Endothelial cell of umbilical vein (primary cell): ENCODE results near the gene GUK1. TPM values are rescaled to one million over a fixed set of nuclear protein-coding genes. Genes with fewer than 3 reads are reported as not detected.

Source experiments
- BruUV-seq: library from RNA; stranded (reverse); fragments of 400-500 nt; replicated peaks from 2 replicates; lab custom pipeline; 2021; lab: Mats Ljungman, UMichigan
- CTCF ChIA-PET: fragments of 300-600, 350-600 bp; sonication (Branson Sonifier 250); formaldehyde crosslinking; loops from one replicate; lab custom pipeline; 2021; ENCODE audit warnings: antibody characterized with exemption, inconsistent platforms; lab: Charles Lee
- POLR2A ChIA-PET: fragments of 300-600, 350-600 bp; sonication (Branson Sonifier 250); formaldehyde crosslinking; loops from one replicate; lab custom pipeline; 2021; ENCODE audit warnings: antibody characterized with exemption, inconsistent platforms; lab: Charles Lee
- DNase-seq: peaks from one replicate; pipeline ENCODE4 v3.0.0-alpha.2; 2011; ENCODE audit warnings: low read depth, low spot score
- FAIRE-seq: peaks from 2 replicates; lab custom pipeline; 2011; peaks lifted over from hg19 to GRCh38; lab: Jason Lieb, UNC
- H2AFZ ChIP-seq: 2 replicates; pipeline ENCODE4 v1.6.0; 2012; ENCODE audit warnings: low read depth, low read length, control low read depth, inconsistent platforms
- H3K27ac ChIP-seq: 2 replicates; pipeline ENCODE4 v1.5.1; 2011; ENCODE audit warnings: low read depth, mild to moderate bottlenecking, control low read depth, low read length, moderate library complexity; ENCODE audit not compliant: insufficient read depth
- H3K27me3 ChIP-seq, 2 experiments: 2 replicates each; pipeline versions ENCODE4 v1.6.0 to v1.6.1; 2011; ENCODE audit warnings: low read length in 2 of 2, mixed read lengths in 1 of 2; ENCODE audit not compliant: control insufficient read depth in 2 of 2, insufficient read depth in 2 of 2
- H3K36me3 ChIP-seq, 2 experiments: 2 replicates in 1 of 2; 3 replicates in 1 of 2; pipeline ENCODE4 v1.5.1; 2011; ENCODE audit warnings: low read length in 2 of 2, mild to moderate bottlenecking in 1 of 2, moderate library complexity in 1 of 2; ENCODE audit not compliant: control insufficient read depth in 2 of 2, insufficient read depth in 2 of 2; ENCODE audit errors: extremely low read depth in 1 of 2
- H3K4me1 ChIP-seq: 3 replicates; pipeline ENCODE4 v1.5.1; 2011; ENCODE audit warnings: mild to moderate bottlenecking, low read length; ENCODE audit not compliant: control insufficient read depth, insufficient read depth; ENCODE audit errors: extremely low read depth
- H3K4me2 ChIP-seq: 2 replicates; pipeline ENCODE4 v1.6.1; 2011; ENCODE audit warnings: low read length, control low read depth, mixed read lengths; ENCODE audit not compliant: insufficient read depth
- H3K4me3 ChIP-seq, 3 experiments: fragments of 200-600 bp in 1 of 3; sonication (generic), shearing (Covaris generic) in 1 of 3; replicated peaks in 1 of 3; 2 replicates each; pipeline ENCODE4 v1.5.1; 2011 to 2016; ENCODE audit warnings: control low read depth in 3 of 3, low read length in 3 of 3, mild to moderate bottlenecking in 2 of 3, inconsistent platforms in 1 of 3, low read depth in 1 of 3, moderate library complexity in 1 of 3; ENCODE audit not compliant: insufficient read depth in 1 of 3
- H3K79me2 ChIP-seq: 2 replicates; pipeline ENCODE4 v1.6.0; 2012; ENCODE audit warnings: low read length, inconsistent platforms; ENCODE audit not compliant: control insufficient read depth, insufficient read depth
- H3K9ac ChIP-seq: replicated peaks from 2 replicates; pipeline ENCODE3; 2011; ENCODE audit warnings: low read length, control low read depth; ENCODE audit not compliant: insufficient read depth; ENCODE audit errors: extremely low read depth
- H3K9me1 ChIP-seq: replicated peaks from 3 replicates; pipeline ENCODE4 v1.6.0; 2011; ENCODE audit warnings: mild to moderate bottlenecking, low read length; ENCODE audit not compliant: control insufficient read depth, insufficient read depth; ENCODE audit errors: extremely low read depth
- H3K9me3 ChIP-seq: replicated peaks from 2 replicates; pipeline ENCODE4 v1.5.1; 2012; ENCODE audit warnings: low read length, inconsistent platforms; ENCODE audit not compliant: control insufficient read depth, insufficient read depth
- H4K20me1 ChIP-seq: replicated peaks from 2 replicates; pipeline ENCODE3; 2011; ENCODE audit warnings: mild to moderate bottlenecking, low read length; ENCODE audit not compliant: control insufficient read depth, insufficient read depth; ENCODE audit errors: extremely low read depth
- CTCF ChIP-seq, 2 donors: IDR thresholded peaks; 1 replicate in 1 of 2; 2 replicates in 1 of 2; pipeline ENCODE4 v1.5.1; 2011; ENCODE audit warnings: low read length in 2 of 2, mild to moderate bottlenecking in 2 of 2, moderate library complexity in 2 of 2, control low read depth in 1 of 2, inconsistent platforms in 1 of 2, low read depth in 1 of 2; ENCODE audit not compliant: insufficient read depth in 1 of 2; ENCODE audit errors: extremely low read depth in 1 of 2
- EZH2 ChIP-seq: IDR thresholded peaks from 2 replicates; pipeline ENCODE4 v1.6.1; 2012; ENCODE audit warnings: borderline replicate concordance, low read depth, mild to moderate bottlenecking, moderate library complexity, low read length, inconsistent platforms; ENCODE audit not compliant: severe bottlenecking
- FOS ChIP-seq: IDR thresholded peaks from 2 replicates; pipeline ENCODE4 v1.6.1; 2011; ENCODE audit warnings: mild to moderate bottlenecking, low read length, moderate library complexity, borderline replicate concordance; ENCODE audit not compliant: insufficient read depth
- GATA2 ChIP-seq: IDR thresholded peaks from 2 replicates; pipeline ENCODE4 v1.7.0; 2011; ENCODE audit warnings: low read depth, mild to moderate bottlenecking, moderate library complexity, mixed read lengths, low read length; ENCODE audit not compliant: insufficient read length, insufficient read depth
- JUN ChIP-seq: IDR thresholded peaks from 2 replicates; pipeline ENCODE4 v1.6.1; 2011; ENCODE audit warnings: borderline replicate concordance, low read depth; ENCODE audit not compliant: insufficient read length, insufficient read depth
- MAX ChIP-seq: IDR thresholded peaks from 2 replicates; pipeline ENCODE4 v1.6.1; 2011; ENCODE audit not compliant: insufficient read depth, insufficient read length
- MYC ChIP-seq: IDR thresholded peaks from one replicate; pipeline ENCODE4 v1.6.1; 2011; ENCODE audit warnings: mild to moderate bottlenecking, low read depth, low read length
- POLR2A ChIP-seq: IDR thresholded peaks from 2 replicates; pipeline ENCODE4 v1.6.1; 2012; ENCODE audit warnings: low read depth, mild to moderate bottlenecking, control low read depth, low read length
- POLR2AphosphoS5 ChIP-seq: IDR thresholded peaks from 2 replicates; pipeline ENCODE4 v1.6.1; 2012; ENCODE audit warnings: low read depth, mild to moderate bottlenecking, control low read depth, low read length, moderate library complexity; ENCODE audit not compliant: insufficient read depth
- dilution Hi-C: fragments of 300-500 bp; cut with MboI; formaldehyde crosslinking; loops from one replicate; pipeline ENCODE4 v1.15.0; 2019; ENCODE audit warnings: low sequenced_read_pairs; ENCODE audit not compliant: extremely low pct_ligation_motif_present
- intact Hi-C: fragments of 100-400 bp; cut with micrococcal nuclease; formaldehyde crosslinking; loops from one replicate; pipeline ENCODE4 v1.10.0; 2022
- polyA plus RNA-seq, 4 experiments: library from polyadenylated mRNA; depleted of rRNA in 3 of 4; stranded (reverse) in 3 of 4; unstranded in 1 of 4; fragments of >200 nt; gene quantifications; 2 replicates each; pipeline versions ENCODE4 v1.2.1 to v1.2.3, GENCODE V29; 2011 to 2012; ENCODE audit warnings: missing spikeins in 1 of 4
- total RNA-seq: library from RNA; stranded (reverse); gene quantifications from 2 replicates; pipeline ENCODE4 v1.2.3, GENCODE V29; 2021

The GUK1 gene
- total and polyA plus RNA-seq, 2 donors (not counting 3 experiments of a cell fraction or from before 2014, with no cell fraction given): 239 to 742 TPM

GRCh38 chr1:228097333-228098081, 42.6 kb upstream of the GUK1 start:
- no peak overlapping the region for H2AFZ ChIP-seq
- peaks cover 4% of the 10 kb centered on the region for H3K9me3 ChIP-seq
- DNase-seq (no peak), FAIRE-seq (no peak)
- TF ChIP-seq POLR2AphosphoS5 (peak; percentile 13), MYC (no peak)
- intact Hi-C loops (no loop called here), dilution Hi-C loops (no loop called here)
- peaks cover 10 to 42% of the 10 kb centered on the region in 2 experiments for H3K36me3 ChIP-seq
- peaks cover 5% of the 10 kb centered on the region for H3K4me1 ChIP-seq
- H3K79me2 ChIP-seq: peaks cover 79% of the 10 kb centered on the region
- no peaks in the 10 kb centered on the region for H3K27me3 ChIP-seq
- peaks cover 14% of the 10 kb centered on the region for H4K20me1 ChIP-seq
- ChIA-PET CTCF (interaction anchor here (0.7 kb wide), 1 partner anchor 98 kb away, joined by 3 read pairs; no protein-coding TSS in a partner anchor), POLR2A (no interaction called here)
- H3K27ac ChIP-seq: no peak overlapping the region
- H3K9ac ChIP-seq: no peak overlapping the region
- BruUV-seq: no TSS peak
- H3K4me2 ChIP-seq: no peak overlapping the region
- H3K9me1 ChIP-seq: no peaks in the 10 kb centered on the region
- no peak overlapping the region for H3K4me3 ChIP-seq

- POLR2A ChIA-PET: no interaction called here
Measured at GRCh38 chr1:228098323-228098931, 41.7 kb upstream of the GUK1 start.

More at GRCh38 chr1:228098323-228098931, 41.7 kb upstream of the GUK1 start:
- DNase-seq: no peak
- BruUV-seq: TSS peak; percentile 46
- Histone ChIP-seq H3K9ac (no peak overlapping the region), H3K9me1 (no peaks in the 10 kb centered on the region), H3K4me2 (no peak overlapping the region), H3K4me1 (peaks cover 5% of the 10 kb centered on the region), H3K9me3 (peaks cover 4% of the 10 kb centered on the region), H3K79me2 (peaks cover 70% of the 10 kb centered on the region), H2AFZ (no peak overlapping the region), H3K27ac (no peak overlapping the region), H3K27me3 (no peaks in the 10 kb centered on the region), H3K4me3 (no peak overlapping the region), H4K20me1 (peaks cover 14% of the 10 kb centered on the region), H3K36me3 (peaks cover 10 to 36% of the 10 kb centered on the region in 2 experiments)
- CTCF ChIA-PET: interaction anchor here (0.8 kb wide), 1 partner anchor 99 kb away, joined by 4 read pairs; no protein-coding TSS in a partner anchor
- dilution Hi-C loops (no loop called here), intact Hi-C loops (no loop called here)
- no peak for FAIRE-seq
- no peak for TF ChIP-seq EZH2
- no peak for TF ChIP-seq POLR2AphosphoS5
- TF ChIP-seq POLR2A: no peak
- TF ChIP-seq MYC: no peak
- TF ChIP-seq FOS: no peak
- no peak for TF ChIP-seq MAX
- TF ChIP-seq GATA2: no peak
- TF ChIP-seq JUN: no peak
- no peak for TF ChIP-seq CTCF (IDR thresholded peaks at IDR 0.05; ENCODE audit: extremely low read depth in 1 of 2, insufficient read depth in 1 of 2, low read depth in 1 of 2, low read length in 2 of 2)
